Epithelial cell of proximal tubule (primary cell): Measurements from ENCODE around the gene BIN2. TPM values are rescaled to one million over a fixed set of nuclear protein-coding genes. Genes with fewer than 3 reads are reported as not detected.

ENCODE experiments used
- DNase-seq: peaks from one replicate; pipeline ENCODE4 v3.0.0-alpha.2; 2011; ENCODE audit warnings: low read depth
- H3K4me3 ChIP-seq: 2 replicates; pipeline ENCODE4 v1.5.1; 2011; ENCODE audit warnings: low read depth, mild to moderate bottlenecking, low read length
- total RNA-seq: library from RNA; depleted of rRNA; stranded (reverse); fragments of >200 nt; gene quantifications from 2 replicates; pipeline ENCODE4 v1.2.3, GENCODE V29; 2015
- TF ChIP-seq, protein P1 (sequence below): conservative IDR thresholded peaks from 2 replicates; pipeline ENCODE4 v1.5.1; 2012; ENCODE audit warnings: low read depth, mild to moderate bottlenecking, low read length

BIN2 gene
- not detected in 2 replicates for total RNA-seq

DNA sequence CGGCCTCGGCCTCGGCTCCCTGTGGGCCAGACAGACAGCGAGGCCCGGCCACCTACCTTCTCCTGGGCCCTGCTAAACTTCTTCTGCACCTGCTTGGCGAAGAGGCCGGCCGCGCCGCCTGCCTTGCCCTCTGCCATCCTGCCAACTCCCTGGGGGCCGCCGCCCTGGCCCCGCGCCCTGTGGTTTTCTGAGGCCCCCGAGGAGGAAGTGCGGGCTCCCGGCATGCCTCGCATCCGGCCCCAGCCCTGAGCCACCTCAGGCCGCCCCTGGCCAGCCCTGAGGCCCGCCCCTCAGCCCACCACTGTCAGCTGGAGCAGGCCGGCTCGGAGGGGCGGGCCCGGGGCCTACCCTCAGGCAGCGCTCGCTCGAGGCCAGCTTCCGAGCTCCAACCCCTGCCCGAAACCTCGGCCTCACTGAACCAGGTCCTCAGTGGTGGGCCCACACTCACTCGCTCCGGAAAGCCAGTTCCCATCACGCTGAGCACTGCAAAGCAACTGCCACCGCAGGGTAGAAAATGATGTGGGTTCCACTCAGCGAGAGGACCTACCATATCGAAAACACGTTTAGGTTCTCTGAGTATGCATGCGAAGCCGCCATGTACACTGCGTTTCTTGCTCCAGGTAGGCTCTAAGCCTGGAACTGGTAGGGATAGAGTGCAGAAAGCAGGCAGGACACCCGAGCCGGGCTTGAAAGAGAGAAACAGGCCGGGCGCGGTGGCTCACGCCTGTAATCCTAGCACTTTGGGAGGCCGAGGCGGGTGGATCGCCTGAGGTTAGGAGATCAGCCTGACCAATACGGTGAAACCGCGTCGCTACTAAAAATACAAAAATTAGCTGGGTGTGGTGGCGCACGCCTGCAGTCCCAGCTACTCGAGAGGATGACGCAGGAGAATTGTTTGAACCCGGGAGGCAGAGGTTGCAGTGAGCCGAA lies at the start of gene BIN2:
BIN2 (minus strand) TSS at position 209 of the 930 bp plus-strand sequence; CDS start at position 137, 72 bp downstream.
- TF ChIP-seq, protein P1, sequence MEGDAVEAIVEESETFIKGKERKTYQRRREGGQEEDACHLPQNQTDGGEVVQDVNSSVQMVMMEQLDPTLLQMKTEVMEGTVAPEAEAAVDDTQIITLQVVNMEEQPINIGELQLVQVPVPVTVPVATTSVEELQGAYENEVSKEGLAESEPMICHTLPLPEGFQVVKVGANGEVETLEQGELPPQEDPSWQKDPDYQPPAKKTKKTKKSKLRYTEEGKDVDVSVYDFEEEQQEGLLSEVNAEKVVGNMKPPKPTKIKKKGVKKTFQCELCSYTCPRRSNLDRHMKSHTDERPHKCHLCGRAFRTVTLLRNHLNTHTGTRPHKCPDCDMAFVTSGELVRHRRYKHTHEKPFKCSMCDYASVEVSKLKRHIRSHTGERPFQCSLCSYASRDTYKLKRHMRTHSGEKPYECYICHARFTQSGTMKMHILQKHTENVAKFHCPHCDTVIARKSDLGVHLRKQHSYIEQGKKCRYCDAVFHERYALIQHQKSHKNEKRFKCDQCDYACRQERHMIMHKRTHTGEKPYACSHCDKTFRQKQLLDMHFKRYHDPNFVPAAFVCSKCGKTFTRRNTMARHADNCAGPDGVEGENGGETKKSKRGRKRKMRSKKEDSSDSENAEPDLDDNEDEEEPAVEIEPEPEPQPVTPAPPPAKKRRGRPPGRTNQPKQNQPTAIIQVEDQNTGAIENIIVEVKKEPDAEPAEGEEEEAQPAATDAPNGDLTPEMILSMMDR, result no peak
- DNase-seq, result no peak
- H3K4me3 ChIP-seq, result no peak within 1 kb of the TSS

DNA sequence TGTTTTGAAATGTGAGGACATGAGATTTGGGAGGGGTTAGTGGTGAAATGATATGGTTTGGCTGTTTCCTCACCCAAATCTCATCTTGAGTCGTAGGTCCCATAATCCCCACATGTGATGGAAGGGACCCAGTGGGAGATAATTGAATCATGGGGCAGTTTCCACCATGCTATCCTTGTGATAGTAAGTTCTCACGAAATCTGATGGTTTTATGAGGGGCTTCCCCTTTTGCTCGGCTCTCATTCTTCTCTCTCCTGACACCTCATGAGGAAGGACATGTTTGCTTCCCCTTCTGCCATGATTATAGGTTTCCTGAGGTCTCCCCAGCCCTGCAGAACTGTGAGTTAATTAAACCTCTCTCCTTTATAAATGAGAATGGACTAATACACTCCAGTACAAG lies 49.2 kb upstream of the BIN2 start:
- no peak for DNase-seq
- TF ChIP-seq, protein P1, result no peak
- H3K4me3 ChIP-seq, result no peak overlapping the region

DNA sequence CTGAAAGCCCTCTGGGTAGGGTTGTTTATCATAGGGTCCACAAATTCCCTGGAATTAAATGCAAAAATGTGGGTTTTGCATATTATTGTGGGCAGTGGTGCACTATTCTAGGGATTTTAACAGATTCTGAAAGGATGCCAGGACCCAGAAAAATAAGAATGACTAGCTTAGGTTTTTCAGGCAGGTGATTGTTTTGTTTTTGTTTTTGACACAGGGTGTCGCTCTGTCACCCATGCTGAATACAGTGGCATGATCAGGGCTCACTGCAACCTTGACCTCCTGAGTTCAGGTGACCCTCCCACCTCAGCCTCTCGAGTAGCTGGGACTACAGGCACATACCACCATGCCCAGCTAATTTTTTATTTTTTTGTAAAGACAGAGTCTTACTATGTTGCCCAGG lies 48.0 kb upstream of the BIN2 start:
- DNase-seq, result no peak
- no peak overlapping the region for H3K4me3 ChIP-seq
- TF ChIP-seq, protein P1, result peak; percentile 12

DNA sequence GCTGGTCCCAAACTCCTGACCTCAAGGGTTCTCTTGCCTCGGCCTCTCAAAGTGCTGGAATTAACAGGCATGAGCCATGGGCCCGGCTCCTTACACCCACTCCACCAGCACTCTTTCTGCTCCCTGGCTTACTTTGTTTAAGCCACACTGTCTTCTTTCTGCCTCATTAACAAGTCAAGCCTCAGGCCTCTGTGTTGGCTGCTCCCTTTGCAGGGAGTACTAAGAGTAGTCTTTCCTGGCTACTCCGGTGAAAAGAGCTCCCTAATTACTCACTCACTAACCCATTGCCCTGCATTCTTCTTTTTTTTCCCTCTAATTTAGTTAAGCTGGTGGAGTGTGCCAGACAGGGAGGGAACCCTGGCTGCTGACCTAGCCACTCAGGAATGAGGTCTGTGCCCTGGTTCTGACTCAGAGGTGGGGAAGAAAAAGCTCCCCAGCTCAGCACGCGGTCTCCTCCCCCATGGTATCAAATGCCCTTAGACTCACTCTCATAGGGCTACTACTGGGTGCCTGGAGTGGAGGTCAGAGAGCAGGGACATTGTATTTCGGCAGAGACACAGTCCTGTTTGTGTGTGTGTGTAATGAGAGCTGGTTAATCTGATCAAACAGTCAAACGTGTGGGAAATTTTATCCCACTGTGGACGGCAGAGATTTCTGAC lies 47.5 kb upstream of the BIN2 start:
- H3K4me3 ChIP-seq, result no peak overlapping the region
- TF ChIP-seq, protein P1, result no peak
- peak; percentile 98 for DNase-seq

DNA sequence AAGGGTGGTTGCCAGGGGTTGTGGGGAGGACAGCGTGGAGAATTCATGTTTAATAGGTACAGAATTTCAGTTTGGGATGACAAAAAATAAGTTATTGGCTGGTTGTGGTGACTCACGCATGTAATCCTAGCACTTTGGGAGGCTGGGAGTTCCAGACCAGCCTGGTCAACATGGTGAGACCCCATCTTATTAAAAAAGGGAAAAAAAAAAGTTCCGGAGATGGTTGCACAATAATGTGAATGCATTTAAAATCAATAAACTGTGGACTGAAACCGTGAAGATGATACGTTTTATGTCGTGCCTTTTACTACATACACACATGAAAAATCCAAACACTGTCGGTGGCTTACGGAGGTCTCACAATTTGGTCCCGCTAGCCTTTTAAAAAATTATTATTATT lies 46.7 kb upstream of the BIN2 start:
- DNase-seq, result no peak
- TF ChIP-seq, protein P1, result no peak
- no peak overlapping the region for H3K4me3 ChIP-seq

DNA sequence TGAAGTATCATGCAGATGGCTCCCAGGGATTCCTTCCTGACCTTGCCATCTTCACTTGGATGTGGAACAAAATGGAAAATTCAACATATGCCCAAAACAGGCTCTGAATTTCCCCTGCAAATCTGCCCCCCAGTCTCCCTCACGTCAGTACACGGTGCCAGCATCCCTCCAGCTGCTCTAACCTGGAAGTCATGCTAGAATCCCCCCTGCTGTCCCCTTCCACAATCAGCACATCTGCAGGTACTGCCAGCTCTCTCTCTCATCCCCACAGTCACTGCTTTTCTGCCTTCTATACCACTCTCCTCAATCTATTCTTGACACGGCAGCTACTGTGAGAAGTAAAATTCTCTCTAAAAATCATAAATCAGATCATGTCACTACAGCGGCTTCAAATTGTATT lies 45.6 kb upstream of the BIN2 start:
- no peak overlapping the region for H3K4me3 ChIP-seq
- TF ChIP-seq, protein P1, result no peak
- no peak for DNase-seq
